Skeletal muscle cell (primary cell): ENCODE data around the gene RGSL1.
A peak's percentile ranks its signal among the peaks of the same experiment; 100 is the strongest.
"Not testable (repeated sequence)": the region's sequence is repeated elsewhere in the genome, so short reads cannot be mapped to it uniquely, and the experiment has no call there.

Experiments
- DNase-seq: peaks from one replicate; pipeline ENCODE4 v3.0.0-alpha.2; 2010; ENCODE audit warnings: low read depth
- H3K4me3 ChIP-seq: 2 replicates; pipeline ENCODE4 v1.5.1; 2011; ENCODE audit warnings: low read depth, mild to moderate bottlenecking, control low read depth, low read length, moderate library complexity

Gene RGSL1

DNA sequence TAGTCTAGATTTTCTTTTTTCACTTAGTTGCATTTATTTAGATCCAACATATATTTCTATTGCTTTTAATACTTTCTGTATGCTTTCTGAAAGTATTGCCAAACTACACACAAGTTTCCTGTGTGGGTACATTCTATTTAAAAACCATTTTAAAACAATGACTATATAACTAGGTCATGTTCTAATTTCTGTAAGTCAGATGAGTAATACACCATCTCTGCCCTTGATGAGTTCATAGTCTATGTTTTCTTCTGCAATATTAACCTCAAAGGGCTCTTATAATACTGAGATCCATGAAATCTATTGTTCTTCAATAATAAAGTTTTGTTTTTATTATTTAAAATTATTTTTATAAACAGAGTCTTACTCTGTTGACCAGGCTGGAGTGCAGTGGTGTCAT is 70.8 kb downstream of the RGSL1 start:
- H3K4me3 ChIP-seq, result no peak overlapping the region
- DNase-seq, result peak; percentile 32

DNA sequence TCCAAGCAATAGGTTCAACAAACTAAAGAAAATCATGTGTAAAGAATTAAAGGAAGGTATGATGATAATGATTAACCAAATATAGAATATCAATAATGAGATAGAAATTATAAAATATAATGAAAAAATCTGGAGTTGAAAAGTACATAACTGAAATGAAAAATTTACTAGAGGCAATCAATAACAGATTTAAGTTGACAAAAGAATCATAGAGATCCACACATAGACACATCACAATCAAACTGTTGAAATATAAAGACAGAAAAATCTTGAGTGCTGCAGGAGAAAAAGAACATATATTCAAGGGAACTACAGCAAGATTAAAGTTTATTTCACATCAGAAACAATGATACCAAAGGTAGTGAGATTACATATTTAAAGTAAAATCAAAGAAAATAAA is 75.4 kb downstream of the RGSL1 start:
- no peak overlapping the region for H3K4me3 ChIP-seq
- no peak for DNase-seq

DNA sequence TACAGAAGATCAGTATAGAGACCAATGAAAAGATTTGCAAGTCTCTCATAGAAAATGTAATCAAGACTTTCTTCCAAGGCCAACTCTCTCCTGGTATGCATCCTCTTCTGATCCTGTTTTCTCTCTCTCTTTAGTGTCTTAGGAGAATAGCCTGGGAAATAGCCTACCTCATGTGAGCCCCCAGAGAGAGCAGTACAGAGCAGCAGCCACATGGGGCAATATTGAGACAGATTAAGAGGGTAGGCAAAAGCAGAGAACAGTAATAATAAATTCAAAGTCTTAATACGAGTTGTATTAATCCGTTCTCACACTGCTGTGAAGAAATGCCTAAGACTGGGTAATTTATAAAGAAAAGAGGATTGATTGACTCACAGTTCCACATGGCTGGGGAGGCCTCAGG is 77.7 kb downstream of the RGSL1 start:
- H3K4me3 ChIP-seq, result no peak overlapping the region
- no peak for DNase-seq

DNA sequence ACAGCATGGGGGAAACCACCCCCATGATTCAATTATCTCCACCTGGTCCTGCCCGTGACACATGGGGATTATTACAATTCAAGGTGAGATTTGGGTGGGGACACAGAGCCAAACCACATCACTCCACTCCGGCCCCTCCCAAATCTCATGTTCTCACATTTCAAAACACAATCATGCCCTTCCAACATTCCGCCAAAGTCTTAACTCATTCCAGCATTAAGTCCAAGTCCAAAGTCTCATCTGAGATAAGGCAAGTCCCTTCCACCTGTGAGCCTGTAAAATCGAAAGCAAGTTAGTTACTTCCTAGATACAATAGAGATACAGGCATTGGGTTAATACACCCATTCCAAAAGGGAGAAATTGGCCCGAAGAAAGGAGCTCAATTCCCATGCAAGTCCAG is 78.3 kb downstream of the RGSL1 start:
- H3K4me3 ChIP-seq, DNase-seq: not testable (repeated sequence)

DNA sequence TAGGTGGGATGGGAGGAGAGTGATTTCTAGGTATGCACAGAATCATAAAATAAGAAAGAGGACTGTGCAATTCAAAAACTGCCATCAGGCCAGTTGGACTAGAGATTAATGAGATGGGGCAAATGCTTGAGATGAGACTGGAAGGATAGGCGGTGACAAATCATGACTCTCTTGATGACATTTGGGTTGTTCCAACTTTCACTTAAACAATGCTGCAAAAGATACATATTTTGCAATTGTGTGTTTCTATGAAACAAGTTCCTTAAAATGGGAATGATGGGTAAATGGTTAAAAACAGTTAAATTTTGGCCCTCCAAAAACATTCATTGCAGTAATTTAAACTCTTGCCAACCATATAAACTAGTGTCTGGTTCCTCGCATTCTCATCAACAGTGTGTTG is 84.0 kb downstream of the RGSL1 start:
- no peak overlapping the region for H3K4me3 ChIP-seq
- DNase-seq, result no peak

DNA sequence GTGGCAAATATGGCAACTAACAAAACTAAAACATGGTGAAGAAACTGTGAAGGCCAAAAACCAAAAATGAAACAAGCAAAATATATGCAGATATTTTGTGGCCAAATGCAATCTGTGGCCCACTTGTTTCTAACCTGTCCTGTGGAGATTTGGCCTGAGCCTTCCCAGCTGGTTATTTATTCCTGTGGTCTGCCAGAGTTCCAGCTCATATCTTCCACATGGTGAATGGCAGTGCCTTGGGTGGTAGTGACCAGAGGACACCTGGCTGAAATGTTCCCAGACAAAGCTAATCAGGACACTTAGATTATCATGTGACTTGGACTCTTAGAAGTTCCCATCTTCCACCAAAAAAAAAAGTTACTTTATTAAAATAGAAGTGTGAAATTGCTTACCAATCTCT is 99.4 kb downstream of the RGSL1 start:
- no peak for DNase-seq
- no peak overlapping the region for H3K4me3 ChIP-seq

DNA sequence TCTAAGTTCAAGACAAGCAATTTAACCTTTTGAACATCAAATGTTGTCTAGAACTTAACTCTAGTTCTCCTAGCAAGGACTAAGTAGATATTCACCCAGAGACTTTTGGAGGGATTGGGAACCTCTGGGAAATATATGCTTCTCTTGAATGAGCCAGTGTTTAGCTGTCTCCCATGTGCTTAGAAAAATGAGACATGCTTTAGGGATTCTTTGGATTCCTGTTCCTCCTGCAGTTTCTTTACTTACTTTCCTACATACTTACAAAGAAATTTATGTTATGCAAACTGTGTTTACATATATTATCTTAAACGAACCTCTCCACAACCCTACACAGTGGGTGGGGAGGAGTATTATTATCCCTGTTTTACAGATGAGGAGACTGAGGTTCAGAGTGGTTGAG is 99.9 kb downstream of the RGSL1 start:
- no peak overlapping the region for H3K4me3 ChIP-seq
- no peak for DNase-seq

DNA sequence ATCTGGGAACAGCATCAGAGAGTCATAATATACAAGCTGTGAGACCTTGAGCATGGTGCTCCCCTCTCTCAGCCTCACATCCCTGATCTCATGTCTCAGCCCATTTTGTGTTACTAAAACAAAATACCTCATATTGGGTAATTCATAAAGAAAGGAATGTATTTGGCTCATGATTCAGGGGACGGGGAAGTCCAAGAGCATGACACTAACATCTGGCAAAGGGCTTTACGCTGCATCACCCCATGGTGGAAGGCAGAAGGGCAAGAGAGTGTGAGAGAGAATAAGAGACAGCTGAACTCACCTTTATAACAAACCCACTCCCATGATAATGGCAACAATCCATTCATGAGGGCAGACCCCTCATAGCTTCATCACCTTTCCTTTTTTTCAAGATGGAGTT is 102.6 kb downstream of the RGSL1 start:
- H3K4me3 ChIP-seq, result no peak overlapping the region
- no peak for DNase-seq

DNA sequence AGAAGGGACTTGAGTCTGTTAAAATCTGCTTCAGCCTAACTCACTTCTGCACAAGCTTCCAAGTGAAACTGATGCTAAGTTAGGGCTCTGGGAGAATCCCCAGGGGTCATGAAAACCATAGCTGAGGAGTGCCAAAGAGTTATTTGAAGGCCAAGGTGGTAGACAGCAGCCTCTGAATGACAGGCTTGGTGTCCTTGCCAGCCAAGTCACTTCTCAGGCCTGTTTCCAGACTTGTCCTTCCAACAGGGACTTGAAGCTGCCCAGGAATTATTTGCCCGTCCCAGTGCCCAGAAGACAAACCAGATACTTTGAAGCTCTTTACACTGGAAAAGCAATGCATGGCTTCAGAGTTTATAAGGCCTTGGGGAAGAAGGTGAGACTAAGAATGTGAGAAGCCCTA is 105.5 kb downstream of the RGSL1 start:
- DNase-seq, result no peak
- H3K4me3 ChIP-seq, result no peak overlapping the region

DNA sequence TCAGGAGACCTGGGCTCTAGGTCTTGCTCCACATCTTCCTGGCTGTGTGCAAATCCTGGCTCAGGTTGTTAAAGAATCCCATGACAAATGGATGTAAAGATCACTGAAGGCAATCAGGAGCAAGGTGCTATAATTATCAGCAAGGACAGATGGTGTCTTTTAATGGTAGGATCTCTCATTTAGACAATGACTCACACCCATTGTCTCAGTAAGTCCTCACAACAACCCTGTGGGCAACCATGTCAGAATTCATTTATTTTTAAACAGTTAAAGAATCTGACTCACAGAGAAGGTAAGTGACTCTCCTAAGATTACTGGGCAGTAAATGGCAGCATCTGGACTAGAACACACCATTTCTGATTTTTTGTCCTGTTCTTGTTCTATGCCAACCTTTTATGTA is 106.3 kb downstream of the RGSL1 start:
- no peak for DNase-seq
- no peak overlapping the region for H3K4me3 ChIP-seq

DNA sequence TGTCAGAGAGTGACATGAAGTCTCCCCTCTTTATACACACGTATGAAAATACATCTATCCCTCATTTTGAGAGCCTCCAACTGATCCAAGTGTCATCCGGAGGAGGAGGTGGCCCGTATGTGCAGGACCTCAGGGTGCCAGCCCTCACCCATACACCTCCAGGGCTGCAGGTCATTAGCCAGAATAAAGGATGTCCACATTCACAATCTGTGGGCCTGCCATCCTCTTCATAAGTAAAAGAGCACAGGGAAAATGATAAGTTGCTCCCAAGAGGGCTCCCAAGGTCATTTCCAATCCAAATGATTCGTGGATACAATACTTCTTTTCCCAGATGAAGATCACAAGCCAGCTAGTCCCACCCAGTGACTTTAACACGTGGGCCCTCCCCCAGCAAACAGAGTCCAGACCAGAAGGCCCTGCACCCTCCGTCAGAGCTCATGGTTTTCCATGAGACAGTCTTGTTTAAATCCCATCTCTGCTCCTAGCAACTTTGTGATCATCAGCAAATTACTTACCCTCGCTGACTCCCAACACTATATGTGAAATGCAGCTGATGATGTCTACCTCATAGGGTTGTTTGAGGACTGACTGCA is 110.5 kb downstream of the RGSL1 start:
- no peak for DNase-seq
- H3K4me3 ChIP-seq, result no peak overlapping the region

DNA sequence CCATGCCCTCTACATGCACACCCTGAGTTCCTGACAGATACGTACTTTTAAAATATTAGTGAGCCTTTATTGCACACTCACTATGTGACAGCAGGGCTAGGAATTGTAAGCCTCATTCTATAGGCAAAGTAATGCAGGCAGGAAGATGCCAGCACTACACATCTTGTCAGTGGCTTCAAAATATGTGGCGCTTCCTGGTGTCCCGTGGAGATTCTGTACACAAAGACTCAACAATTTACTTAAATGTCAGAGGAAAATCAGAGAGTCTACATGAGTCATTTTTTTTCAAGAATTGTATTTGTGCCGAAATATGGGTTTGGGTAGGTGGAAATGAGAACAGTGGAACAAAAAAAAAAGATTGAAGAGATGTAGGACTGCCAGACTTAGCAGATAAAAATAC is 111.5 kb downstream of the RGSL1 start:
- no peak overlapping the region for H3K4me3 ChIP-seq
- DNase-seq, result no peak

DNA sequence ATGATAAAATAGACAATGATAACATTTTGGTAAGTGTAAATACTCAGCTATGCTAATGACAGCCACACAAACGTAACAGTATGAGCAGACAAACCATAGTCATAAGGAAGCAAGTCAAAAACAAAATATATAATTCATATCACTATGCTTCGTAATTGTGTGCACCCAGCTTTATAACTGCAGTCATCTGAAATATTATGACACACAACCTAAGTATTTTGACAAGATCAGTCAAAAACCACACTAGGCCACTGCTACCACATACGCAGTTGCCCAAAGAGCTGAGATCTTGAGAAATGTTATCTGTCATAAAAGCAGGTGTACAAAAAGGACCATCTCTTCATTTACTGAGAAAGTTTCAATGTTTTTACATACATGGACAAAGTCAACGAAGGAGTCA is 113.1 kb downstream of the RGSL1 start:
- DNase-seq, result no peak
- H3K4me3 ChIP-seq, result no peak overlapping the region

DNA sequence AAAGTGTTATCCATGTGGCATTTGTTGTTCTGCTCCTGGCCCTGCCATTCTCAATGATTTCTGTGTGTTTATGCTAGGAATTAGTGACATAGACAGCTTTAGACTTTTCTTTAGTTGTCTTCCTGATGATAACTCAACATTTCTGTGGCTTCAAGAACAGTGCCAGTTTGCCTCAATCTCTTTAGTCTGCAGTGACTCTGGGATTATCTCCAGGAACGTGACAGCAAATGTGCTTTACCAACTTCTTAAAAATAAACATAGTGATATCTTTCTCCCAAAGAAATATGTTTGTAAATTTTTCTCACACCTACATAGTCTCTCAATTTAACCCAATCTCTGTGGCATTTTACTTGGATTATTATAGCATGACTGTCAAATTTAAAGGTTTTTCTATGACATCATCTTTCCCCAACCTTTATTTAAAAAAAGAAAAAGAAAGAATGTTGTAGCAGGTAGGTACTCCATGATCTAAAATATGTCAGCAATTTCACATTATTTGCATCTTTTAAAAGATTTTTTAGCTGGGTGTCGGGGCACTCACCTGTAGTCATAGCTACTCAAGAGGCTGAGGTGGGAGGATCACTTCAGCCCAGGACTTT is 114.6 kb downstream of the RGSL1 start:
- no peak overlapping the region for H3K4me3 ChIP-seq
- DNase-seq, result no peak

DNA sequence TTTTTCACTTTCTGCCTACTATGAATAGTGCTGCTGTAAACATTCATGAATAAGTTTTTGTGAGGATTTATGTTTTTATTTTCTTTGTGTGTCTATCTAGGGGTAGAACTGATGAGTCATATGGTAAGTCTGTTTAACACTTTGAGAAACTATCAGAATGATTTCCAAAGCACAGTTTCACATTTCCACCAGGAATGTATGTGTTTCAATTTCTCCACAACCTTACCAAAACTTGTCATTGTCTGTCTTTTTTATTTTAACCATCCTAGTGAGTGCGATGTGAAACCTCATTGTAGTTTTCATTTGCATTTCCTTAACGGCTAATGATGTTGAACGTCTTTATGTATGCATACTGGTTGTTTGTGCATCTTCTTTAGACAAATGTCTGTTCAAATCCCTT is 115.6 kb downstream of the RGSL1 start:
- H3K4me3 ChIP-seq, result no peak overlapping the region
- no peak for DNase-seq

DNA sequence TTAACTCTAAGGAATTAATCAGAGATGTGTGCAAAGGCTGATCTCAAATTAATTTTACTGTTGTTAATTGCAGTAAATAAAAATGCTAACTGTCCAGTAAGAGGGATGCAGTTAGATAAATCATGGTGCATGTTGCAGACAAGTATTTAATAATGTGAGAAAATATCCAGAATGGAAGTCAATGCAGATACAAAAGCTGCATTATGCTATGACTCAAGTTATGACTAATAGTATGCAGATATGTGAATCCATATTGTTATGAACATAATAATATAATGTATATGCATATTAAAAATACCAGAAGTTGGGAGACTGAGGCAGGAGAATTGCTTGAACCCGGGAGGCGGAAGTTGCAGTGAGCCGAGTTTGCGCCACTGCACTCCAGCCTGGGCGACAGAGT is 117.7 kb downstream of the RGSL1 start:
- H3K4me3 ChIP-seq, result no peak overlapping the region
- no peak for DNase-seq

DNA sequence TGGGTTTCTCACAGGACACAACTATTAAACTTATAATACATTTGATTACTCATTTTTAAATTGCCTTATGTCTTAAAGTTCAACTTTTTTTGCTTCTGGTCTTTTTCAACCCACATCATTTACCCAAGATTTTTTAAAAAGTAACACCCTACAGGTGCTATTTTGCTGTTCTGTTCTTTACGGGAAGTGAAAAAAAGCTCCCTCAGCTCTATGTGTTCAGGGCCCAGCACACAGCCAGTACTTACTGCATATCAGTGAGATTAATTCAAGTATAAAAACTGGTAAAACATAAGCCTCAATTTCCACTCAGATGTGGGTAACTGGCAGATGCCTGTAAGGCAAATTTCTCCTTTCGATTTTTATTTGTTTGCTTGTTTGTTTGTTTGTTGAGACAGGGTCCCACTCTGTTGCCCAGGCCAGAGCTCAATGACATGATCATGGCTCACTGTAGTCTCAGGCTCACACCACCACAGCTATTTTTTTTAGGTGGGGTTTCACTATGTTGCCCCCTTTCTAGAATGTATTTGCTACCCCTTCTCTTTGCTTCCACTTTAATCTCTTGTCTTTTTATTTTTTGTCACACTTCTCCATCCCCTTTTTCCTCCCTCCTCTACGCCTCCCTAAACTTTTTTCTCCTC is 118.8 kb downstream of the RGSL1 start:
- H3K4me3 ChIP-seq, result no peak overlapping the region
- no peak for DNase-seq

DNA sequence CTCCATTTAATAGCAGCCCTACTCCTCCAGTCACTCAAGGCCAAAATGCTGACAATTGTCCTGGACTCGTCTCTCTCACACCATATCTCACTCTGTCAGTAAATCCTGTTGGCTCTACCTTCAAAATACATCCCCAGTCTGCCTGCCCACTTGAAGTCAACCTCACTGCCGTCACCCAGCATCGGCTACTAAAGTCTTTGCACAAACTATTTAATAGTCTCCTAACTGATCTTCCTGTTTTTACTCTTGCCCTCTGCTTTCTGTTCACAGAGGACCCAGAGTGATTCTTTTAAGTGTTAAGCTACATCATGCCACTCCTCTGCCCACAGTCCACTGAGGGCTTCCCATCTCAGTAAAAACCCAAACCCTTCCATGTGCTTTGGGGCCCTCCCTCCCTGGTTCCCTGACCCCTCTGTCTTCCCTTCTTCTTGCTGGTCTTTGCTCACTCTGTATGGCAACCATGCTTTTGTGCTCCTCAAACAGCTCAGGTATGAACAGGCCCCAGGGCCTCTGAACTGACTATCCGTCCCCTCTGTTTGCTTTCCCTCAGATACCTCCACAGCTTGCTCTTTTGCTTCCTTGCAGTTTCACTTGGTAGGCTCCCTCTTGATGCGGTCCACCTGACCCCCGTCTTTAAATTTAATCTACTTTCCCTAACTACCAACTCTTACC is 120.1 kb downstream of the RGSL1 start:
- DNase-seq, result no peak
- H3K4me3 ChIP-seq, result no peak overlapping the region

DNA sequence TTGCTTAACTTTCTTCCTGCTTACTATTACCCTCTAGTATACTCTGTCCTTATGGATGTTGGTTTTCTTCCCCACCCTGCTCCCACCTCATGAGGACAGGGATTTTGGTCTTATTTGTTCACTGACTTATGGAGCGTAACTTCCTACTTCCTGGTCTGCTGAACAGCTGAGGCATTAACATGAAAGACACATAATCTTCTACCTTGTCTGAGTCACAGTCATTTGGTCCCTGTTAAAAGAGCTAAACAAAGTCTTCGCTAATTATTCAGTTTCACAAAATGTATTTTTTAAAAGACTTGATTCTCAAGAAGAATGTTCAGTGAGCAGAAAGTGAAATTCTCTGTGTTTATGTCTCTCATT is 120.6 kb downstream of the RGSL1 start:
- no peak for DNase-seq
- H3K4me3 ChIP-seq, result no peak overlapping the region

DNA sequence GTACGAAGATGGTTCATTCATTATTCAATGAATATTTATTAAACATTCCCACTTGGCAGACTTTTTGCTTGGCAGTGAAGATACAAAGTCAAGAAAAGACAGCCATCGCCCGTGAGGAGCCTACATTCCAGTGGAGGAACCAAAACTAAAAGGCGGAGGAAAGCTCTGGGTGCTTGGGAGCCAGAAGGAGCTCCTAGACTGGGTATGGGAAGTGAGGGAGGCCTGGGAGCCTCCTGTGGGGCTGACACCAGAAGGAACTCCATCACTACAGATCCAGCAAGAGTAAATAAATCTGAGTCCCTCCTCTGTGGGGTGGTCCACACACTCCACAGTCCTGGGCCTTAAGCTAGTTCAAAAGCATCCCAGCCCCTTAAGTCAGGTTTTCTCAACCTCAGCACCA is 124.2 kb downstream of the RGSL1 start:
- H3K4me3 ChIP-seq, result no peak overlapping the region
- no peak for DNase-seq

DNA sequence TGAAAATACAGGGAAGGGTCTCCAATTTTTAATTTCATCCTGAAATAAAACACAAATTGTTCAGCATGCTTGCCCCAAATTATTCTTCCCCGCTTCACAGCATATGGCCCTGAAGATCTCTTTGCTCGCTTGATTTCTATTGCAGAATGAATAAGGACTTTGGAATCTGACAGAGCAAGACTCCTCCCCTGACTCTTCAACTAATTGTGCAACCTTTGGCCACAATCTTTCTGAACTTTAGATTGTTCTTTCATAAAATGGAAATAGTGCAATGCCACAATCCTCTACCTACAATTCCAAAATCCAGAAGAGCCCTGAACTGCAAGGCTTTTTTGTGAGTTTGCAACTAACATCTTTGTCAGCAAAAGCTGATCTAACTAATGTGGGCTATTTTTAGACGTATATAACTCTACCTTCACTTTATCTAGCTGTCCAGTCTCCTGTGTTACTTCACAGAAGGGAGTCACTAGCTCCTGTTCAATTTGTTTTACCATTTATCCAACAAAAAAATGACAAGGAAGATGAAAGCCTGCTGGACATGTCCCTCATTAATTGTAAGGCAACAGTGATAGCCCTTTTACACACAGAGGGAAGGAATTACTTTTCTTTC is 125.7 kb downstream of the RGSL1 start:
- H3K4me3 ChIP-seq, result no peak overlapping the region
- peak; percentile 45 for DNase-seq
